BJ (cell line): ENCODE measurements around the gene SHISA8. TPM values are rescaled to one million over a fixed set of nuclear protein-coding genes. Genes with fewer than 3 reads are reported as not detected.

Experiments
- CTCF ChIA-PET: fragments of 350-600 bp; formaldehyde crosslinking; extraction: SDS; loops from one replicate; lab custom pipeline; 2021; ENCODE audit warnings: antibody characterized with exemption, inconsistent platforms; lab: Yijun Ruan, JAX
- POLR2A ChIA-PET: fragments of 300-600 bp; sonication (Branson Sonifier 250); formaldehyde crosslinking; extraction: SDS; loops from one replicate; lab custom pipeline; 2021; ENCODE audit warnings: antibody characterized with exemption; lab: Charles Lee
- DNase-seq: peaks from one replicate; pipeline ENCODE4 v3.0.0-alpha.2; 2011; ENCODE audit warnings: low read depth
- H3K27me3 ChIP-seq: 2 replicates; pipeline ENCODE4 v1.6.0; 2011; ENCODE audit warnings: low read length; ENCODE audit not compliant: control insufficient read depth, insufficient read depth
- H3K36me3 ChIP-seq: 2 replicates; pipeline ENCODE4 v1.5.1; 2011; ENCODE audit warnings: low read length; ENCODE audit not compliant: control insufficient read depth, insufficient read depth
- H3K4me3 ChIP-seq: 2 replicates; pipeline ENCODE4 v1.5.1; 2011; ENCODE audit warnings: low read depth, mild to moderate bottlenecking, control low read depth, low read length
- CTCF ChIP-seq: IDR thresholded peaks from 2 replicates; pipeline ENCODE4 v1.5.1; 2011; ENCODE audit warnings: low read depth, mild to moderate bottlenecking, control low read depth, inconsistent platforms, low read length, moderate library complexity; ENCODE audit not compliant: insufficient read depth
- polyA plus RNA-seq: library from polyadenylated mRNA; depleted of rRNA; stranded (reverse); fragments of >200 nt; gene quantifications from 2 replicates; pipeline ENCODE4 v1.2.3, GENCODE V29; 2011

The SHISA8 gene
- polyA plus RNA-seq, 1 experiment: not detected

GRCh38 chr22:41922940-41923594 lies 8.2 kb upstream of the SHISA8 start:
- H3K36me3 ChIP-seq: no peaks in the 10 kb centered on the region
- CTCF ChIA-PET: interaction anchor here (0.7 to 2.8 kb wide), 6 partner anchors 16 to 226 kb away, joined by 3 to 8 read pairs (median 4); no protein-coding TSS in a partner anchor

GRCh38 chr22:41922328-41922727 lies 7.5 kb upstream of the SHISA8 start:
- H3K4me3 ChIP-seq: no peak overlapping the region
- TF ChIP-seq CTCF: no peak
- POLR2A ChIA-PET: no interaction called here
- CTCF ChIA-PET: interaction anchor here (0.7 to 2.8 kb wide), 4 partner anchors 19 to 225 kb away, joined by 3 to 8 read pairs (median 6); no protein-coding TSS in a partner anchor
- no peak for DNase-seq
- peaks cover 10% of the 10 kb centered on the region; the same call in 1 of the 2 replicates for H3K27me3 ChIP-seq
- no peaks in the 10 kb centered on the region for H3K36me3 ChIP-seq

More at GRCh38 chr22:41922940-41923594, 8.2 kb upstream of the SHISA8 start:
- no peak for DNase-seq
- POLR2A ChIA-PET: no interaction called here
- TF ChIP-seq CTCF: no peak
- Histone ChIP-seq H3K27me3 (peaks cover 10% of the 10 kb centered on the region; the same call in 1 of the 2 replicates), H3K4me3 (no peak overlapping the region)

GRCh38 chr22:41920271-41920976 lies 5.5 kb upstream of the SHISA8 start:
- CTCF ChIA-PET: interaction anchor here (0.6 kb wide), 1 partner anchor 305 kb away, joined by 3 read pairs; no protein-coding TSS in a partner anchor

GRCh38 chr22:41919357-41920224 lies 4.7 kb upstream of the SHISA8 start:
- ChIA-PET POLR2A (no interaction called here), CTCF (interaction anchor here (1.0 to 1.3 kb wide), 2 partner anchors 21 to 222 kb away, joined by 4 to 5 read pairs; no protein-coding TSS in a partner anchor)
- no peak for TF ChIP-seq CTCF
- Histone ChIP-seq H3K27me3 (peaks cover 20% of the 10 kb centered on the region), H3K36me3 (no peaks in the 10 kb centered on the region), H3K4me3 (peak overlapping the region; percentile 44)
- DNase-seq: no peak

More at GRCh38 chr22:41920271-41920976, 5.5 kb upstream of the SHISA8 start:
- Histone ChIP-seq H3K27me3 (peaks cover 20% of the 10 kb centered on the region), H3K36me3 (no peaks in the 10 kb centered on the region), H3K4me3 (no peak overlapping the region)
- no peak for DNase-seq
- TF ChIP-seq CTCF: no peak
- POLR2A ChIA-PET: no interaction called here
